ENCODE measurements around the gene NEK7. TPM values are rescaled to one million over a fixed set of nuclear protein-coding genes. Genes with fewer than 3 reads are reported as not detected.

The NEK7 gene
- total RNA-seq, 3 donors from 2014 or later = 58.4 to 110 (median 60.3) TPM

DNA sequence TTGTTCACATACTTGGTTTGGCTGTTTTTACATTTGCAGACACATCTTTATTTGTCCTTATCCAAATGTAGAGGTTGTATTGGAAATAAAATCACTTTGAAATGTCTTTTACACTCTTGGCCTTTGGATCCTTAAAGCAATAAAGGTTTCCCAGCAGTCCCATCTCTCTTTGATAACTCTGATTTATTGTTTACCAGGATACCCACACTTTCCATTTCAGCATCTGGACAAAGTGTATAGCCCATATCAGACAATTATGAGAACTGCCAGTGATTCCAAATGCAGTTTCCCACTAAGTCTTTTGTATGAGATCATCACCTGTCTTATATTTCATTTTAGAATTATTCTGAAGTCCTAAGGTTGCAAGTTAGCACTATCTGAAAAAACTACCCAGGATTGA lies 114.7 kb downstream of the NEK7 start:
- no peaks in the 10 kb centered on the region for H3K9me3 ChIP-seq
- H3K4me1 ChIP-seq (ENCODE audit: low read depth) = no peaks in the 10 kb centered on the region
- DNase-seq = no peak
- TF ChIP-seq, protein P1, sequence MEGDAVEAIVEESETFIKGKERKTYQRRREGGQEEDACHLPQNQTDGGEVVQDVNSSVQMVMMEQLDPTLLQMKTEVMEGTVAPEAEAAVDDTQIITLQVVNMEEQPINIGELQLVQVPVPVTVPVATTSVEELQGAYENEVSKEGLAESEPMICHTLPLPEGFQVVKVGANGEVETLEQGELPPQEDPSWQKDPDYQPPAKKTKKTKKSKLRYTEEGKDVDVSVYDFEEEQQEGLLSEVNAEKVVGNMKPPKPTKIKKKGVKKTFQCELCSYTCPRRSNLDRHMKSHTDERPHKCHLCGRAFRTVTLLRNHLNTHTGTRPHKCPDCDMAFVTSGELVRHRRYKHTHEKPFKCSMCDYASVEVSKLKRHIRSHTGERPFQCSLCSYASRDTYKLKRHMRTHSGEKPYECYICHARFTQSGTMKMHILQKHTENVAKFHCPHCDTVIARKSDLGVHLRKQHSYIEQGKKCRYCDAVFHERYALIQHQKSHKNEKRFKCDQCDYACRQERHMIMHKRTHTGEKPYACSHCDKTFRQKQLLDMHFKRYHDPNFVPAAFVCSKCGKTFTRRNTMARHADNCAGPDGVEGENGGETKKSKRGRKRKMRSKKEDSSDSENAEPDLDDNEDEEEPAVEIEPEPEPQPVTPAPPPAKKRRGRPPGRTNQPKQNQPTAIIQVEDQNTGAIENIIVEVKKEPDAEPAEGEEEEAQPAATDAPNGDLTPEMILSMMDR (IDR thresholded peaks at IDR 0.05) = no peak
- H3K4me3 ChIP-seq = no peak overlapping the region
- intact Hi-C loops (cut with DNase I, micrococcal nuclease) = no loop called here
- ATAC-seq = peak; percentile 38
- no peaks in the 10 kb centered on the region for H3K36me3 ChIP-seq (ENCODE audit: low read depth)

DNA sequence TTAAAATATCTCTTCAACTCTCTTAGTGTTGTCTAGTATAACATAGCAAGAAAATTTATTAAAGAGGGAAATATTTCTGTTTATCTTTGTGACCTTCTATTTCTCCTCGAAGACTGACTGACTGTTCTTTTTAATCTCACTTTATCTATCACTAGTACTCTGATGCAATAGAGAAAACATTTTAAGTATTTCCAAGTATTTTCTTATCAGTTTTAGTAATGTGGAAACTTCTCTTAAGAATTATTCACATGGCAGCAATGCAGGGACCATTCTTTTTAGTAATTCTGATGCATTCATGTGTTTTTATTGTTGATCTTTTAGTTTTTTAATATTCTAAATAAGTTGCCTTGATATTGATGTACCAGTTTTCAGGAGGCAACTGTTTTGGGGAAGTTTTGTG lies 115.7 kb downstream of the NEK7 start:
- Histone ChIP-seq H3K36me3 (ENCODE audit: low read depth) (no peaks in the 10 kb centered on the region), H3K4me1 (ENCODE audit: low read depth) (no peaks in the 10 kb centered on the region), H3K4me3 (no peak overlapping the region), H3K9me3 (no peaks in the 10 kb centered on the region)
- TF ChIP-seq, protein P1 (IDR thresholded peaks at IDR 0.05) = no peak
- DNase-seq (no peak), ATAC-seq (no peak)
- intact Hi-C loops (cut with DNase I, micrococcal nuclease) = no loop called here

DNA sequence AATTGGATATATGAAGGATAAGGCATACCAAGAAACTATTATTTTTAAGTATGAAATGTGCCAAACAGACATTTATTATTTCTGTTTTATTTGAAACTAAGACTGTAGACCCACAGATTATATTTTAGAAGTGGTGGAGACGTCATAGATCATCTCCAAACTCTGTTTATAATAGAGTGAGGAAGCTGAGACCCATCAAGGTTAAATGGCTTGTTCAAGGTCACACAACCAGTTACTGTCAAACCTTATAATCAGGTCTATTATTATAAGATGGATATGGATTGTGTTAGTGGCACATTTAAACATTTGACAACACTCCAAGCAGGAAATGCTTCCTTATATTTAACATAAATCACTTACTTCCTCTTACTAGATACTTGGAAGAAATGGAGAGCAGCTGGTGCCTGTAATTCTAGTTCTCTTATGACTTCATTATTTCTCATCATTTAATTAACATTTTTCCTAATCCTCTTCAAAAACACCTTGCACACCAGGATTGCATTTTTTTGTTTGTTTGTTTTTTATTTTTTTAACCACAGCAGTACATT lies 117.0 kb downstream of the NEK7 start:
- no peaks in the 10 kb centered on the region for H3K4me1 ChIP-seq (ENCODE audit: low read depth)
- H3K4me3 ChIP-seq = no peak overlapping the region
- no peaks in the 10 kb centered on the region for H3K36me3 ChIP-seq (ENCODE audit: low read depth)
- H3K9me3 ChIP-seq = no peaks in the 10 kb centered on the region
- intact Hi-C loops (cut with DNase I, micrococcal nuclease) = no loop called here
- TF ChIP-seq, protein P1 (IDR thresholded peaks at IDR 0.05) = no peak
- no peak for DNase-seq
- no peak for ATAC-seq

DNA sequence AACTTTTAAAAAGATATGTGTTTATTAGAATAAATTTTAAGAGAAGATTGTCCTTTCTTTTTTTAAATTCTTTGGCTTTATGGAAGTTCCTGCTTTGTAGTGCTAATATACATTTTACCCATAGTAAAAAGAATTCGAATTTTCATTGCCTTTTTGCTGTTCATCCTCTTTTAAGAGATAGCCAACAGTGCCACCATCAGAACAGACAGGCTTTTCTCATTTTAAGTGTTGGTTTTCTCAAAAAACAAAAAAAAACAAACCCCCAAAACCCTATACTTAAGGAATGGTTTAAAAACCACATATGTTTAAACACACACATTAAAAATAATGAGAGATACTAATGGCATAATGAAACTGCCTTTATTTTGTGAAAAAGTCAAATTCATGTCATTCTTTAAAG lies 118.8 kb downstream of the NEK7 start:
- no peak for ATAC-seq
- intact Hi-C loops (cut with DNase I, micrococcal nuclease) = no loop called here
- TF ChIP-seq, protein P1 (IDR thresholded peaks at IDR 0.05) = no peak

DNA sequence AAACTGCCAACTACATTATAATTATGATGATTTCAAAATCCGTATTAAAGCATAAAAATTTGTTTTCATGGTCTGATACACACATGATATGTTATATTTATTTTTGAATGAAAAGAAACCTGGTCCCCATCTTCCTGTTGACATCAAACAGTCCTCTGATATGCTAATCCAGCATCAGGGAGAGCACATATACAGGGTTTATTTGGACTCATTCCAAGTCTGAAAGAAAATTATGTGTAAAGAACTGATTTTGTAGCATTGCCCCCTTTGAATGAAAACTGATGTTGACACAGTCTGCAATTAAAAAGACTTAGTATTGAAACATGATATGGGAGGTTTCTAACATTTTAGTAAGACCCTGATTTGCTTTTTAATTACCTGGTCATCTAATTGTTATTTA lies 119.4 kb downstream of the NEK7 start:
- H3K9me3 ChIP-seq = no peaks in the 10 kb centered on the region
- DNase-seq (no peak), ATAC-seq (no peak)
- TF ChIP-seq, protein P1 (IDR thresholded peaks at IDR 0.05) = no peak
- H3K4me1 ChIP-seq (ENCODE audit: low read depth) = no peaks in the 10 kb centered on the region
- H3K36me3 ChIP-seq (ENCODE audit: low read depth) = no peaks in the 10 kb centered on the region
- intact Hi-C loops (cut with DNase I, micrococcal nuclease) = no loop called here
- no peak overlapping the region for H3K4me3 ChIP-seq

More for the DNA sequence above, 118.8 kb downstream of the NEK7 start:
- Histone ChIP-seq H3K4me3 (no peak overlapping the region), H3K4me1 (ENCODE audit: low read depth) (no peaks in the 10 kb centered on the region), H3K9me3 (no peaks in the 10 kb centered on the region), H3K36me3 (ENCODE audit: low read depth) (no peaks in the 10 kb centered on the region)
- no peak for DNase-seq

DNA sequence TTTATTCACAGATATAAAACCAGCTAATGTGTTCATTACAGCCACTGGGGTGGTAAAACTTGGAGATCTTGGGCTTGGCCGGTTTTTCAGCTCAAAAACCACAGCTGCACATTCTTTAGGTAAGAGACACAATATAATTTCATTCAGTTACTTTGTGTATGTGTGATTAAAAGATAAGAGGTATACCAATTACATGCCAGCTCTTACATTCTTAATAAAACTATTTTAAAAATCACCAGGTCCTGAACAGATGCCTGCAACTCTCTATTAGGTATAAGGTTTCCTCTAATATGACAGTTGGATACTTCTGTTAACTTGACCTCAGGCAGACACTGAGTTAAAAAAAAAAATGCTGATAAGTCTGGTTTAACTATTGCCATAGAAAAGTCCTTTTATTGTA lies 122.1 kb downstream of the NEK7 start:
- no peaks in the 10 kb centered on the region for H3K4me1 ChIP-seq (ENCODE audit: low read depth)
- TF ChIP-seq, protein P1 (IDR thresholded peaks at IDR 0.05) = no peak
- no peak for ATAC-seq
- H3K9me3 ChIP-seq = no peaks in the 10 kb centered on the region
- H3K36me3 ChIP-seq (ENCODE audit: low read depth) = no peaks in the 10 kb centered on the region
- intact Hi-C loops (cut with DNase I, micrococcal nuclease) = no loop called here
- no peak for DNase-seq
- H3K4me3 ChIP-seq = no peak overlapping the region
